ENCODE measurements around the gene EVC.
"Not testable (repeated sequence)": the region's sequence is repeated elsewhere in the genome, so short reads cannot be mapped to it uniquely, and the experiment has no call there.

The EVC gene

DNA sequence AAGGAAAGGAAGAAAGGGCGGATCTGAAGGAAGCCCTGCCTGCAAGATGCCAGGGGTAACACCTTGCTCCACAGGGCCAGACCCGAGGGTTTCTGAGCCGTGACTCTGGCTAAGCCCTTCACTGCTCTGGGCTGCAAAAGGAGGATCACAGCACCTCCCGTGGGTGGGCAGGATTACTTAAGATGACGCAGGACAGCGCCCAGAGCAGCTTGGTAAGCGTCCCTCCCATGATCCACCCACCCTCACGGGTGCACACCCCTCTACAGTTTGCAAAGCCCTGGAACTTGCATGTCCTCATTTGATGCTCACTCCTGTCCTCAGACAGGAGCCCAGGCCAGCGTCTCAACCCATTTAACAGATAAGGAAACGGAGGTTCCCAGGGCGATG lies 117.0 kb downstream of the EVC start:
- no peak for DNase-seq (ENCODE audit: low read depth)
- TF ChIP-seq CTCF (IDR thresholded peaks at IDR 0.05; ENCODE audit: control insufficient read depth, insufficient read depth, low read depth, low read length, missing control alignments), result no peak
- no peak overlapping the region for H3K4me3 ChIP-seq (ENCODE audit: control insufficient read depth, low read depth, low read length)

GRCh38 chr4:5836943-5837342 lies 125.9 kb downstream of the EVC start:
- TF ChIP-seq CTCF (IDR thresholded peaks at IDR 0.05; ENCODE audit: control insufficient read depth, insufficient read depth, low read depth, low read length, missing control alignments), result no peak
- no peak overlapping the region for H3K4me3 ChIP-seq (ENCODE audit: control insufficient read depth, low read depth, low read length)
- no peak for DNase-seq (ENCODE audit: low read depth)

DNA sequence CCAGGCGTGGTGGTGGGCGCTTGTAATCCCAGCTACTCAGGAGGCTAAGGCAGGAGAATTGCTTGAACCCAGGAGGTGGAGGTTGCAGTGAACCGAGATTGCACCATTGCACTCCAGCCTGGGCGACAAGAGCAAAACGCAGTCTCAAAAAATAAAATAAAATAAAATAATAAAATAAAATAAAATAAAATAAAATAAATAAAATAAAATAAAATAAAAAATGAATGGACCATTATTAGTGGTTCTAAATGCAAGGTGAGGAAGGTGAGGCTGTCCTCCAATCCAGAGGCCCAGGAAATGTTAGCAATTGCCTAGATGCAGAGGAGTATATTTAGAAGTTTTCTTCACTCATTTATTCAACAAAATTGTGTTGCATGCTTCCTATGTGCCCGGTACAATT lies 126.5 kb downstream of the EVC start:
- not testable (repeated sequence) for H3K4me3 ChIP-seq (ENCODE audit: control insufficient read depth, low read depth, low read length); DNase-seq (ENCODE audit: low read depth)

- no peak overlapping the region for H3K4me3 ChIP-seq (ENCODE audit: control insufficient read depth, low read depth, low read length)
- no peak for DNase-seq (ENCODE audit: low read depth)
- TF ChIP-seq CTCF (IDR thresholded peaks at IDR 0.05; ENCODE audit: control insufficient read depth, insufficient read depth, low read depth, low read length, missing control alignments), result no peak
Measured at GRCh38 chr4:5839332-5839731, 128.3 kb downstream of the EVC start.

DNA sequence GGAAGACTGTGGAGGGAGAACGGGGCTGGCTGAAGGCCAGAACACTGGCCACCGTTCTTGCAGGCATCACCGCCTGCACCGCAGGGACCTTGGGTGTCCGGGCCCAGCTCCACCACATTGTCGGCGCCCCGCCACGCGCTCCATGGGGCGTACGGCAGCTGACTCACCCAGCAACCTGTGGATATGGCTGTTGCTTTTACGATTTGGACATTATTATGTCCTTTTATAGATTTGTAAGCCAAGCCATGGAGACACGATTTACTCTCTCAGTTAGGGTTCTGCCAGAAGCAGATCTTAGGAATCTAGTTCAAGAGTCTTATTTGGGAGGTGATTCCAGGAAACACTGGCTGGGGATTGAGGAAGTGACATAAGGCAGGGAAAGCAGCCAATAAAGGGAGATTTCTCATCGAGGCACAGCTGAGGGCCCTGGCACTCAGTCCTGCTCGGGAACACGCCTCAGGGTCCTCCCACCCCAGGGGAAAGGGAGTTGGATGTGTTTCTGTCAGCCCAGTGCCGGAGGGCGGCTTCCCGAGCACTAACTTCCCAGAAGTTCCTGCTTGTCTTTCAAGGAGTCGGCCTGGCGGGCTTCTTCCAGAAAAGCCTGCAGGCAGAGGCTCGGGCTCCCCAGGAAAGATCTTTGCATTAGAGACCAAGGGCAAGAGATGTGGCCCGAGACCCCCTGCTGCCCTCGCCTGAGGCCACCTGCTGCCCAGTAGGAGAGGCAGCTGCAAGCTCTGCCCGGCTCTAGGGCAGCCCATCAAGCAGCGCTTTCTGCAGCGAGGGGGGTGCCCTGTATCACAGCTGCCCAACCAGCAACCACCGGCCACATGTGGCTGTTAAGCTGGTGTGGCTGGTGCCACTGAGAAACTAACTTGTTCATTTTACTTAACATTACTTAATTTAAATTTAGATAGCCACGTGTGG lies 129.0 kb downstream of the EVC start:
- no peak overlapping the region for H3K4me3 ChIP-seq (ENCODE audit: control insufficient read depth, low read depth, low read length)
- no peak for TF ChIP-seq CTCF (IDR thresholded peaks at IDR 0.05; ENCODE audit: control insufficient read depth, insufficient read depth, low read depth, low read length, missing control alignments)
- no peak for DNase-seq (ENCODE audit: low read depth)

DNA sequence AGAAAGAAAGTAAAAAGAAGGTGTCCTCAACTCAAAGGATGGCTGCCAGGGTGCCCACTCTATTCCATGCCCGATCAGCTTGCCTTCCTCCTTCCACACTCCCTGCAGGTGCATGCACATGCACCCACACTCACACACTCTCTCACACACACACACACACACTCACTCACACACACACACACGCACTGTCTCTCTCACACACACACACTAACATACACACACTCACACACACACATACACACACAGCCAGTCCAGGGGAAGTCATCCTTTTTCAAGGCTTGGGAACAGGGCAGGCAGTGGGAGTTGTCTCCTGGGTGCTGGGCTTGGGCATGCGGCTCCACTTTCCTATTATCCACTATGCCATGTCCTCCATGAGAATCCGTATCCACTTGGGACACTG lies 131.5 kb downstream of the EVC start:
- no peak overlapping the region for H3K4me3 ChIP-seq (ENCODE audit: control insufficient read depth, low read depth, low read length)
- no peak for DNase-seq (ENCODE audit: low read depth)
- TF ChIP-seq CTCF (IDR thresholded peaks at IDR 0.05; ENCODE audit: control insufficient read depth, insufficient read depth, low read depth, low read length, missing control alignments), result no peak
